Inflammatory macrophage treated with lipopolysaccharide for 1 hour (primary cell): ENCODE results near the gene SEC16A.

Experiments
- DNase-seq, 2 donors: peaks; one replicate each; pipeline ENCODE4 v3.0.0-alpha.2; 2020 to 2022

The SEC16A gene

DNA sequence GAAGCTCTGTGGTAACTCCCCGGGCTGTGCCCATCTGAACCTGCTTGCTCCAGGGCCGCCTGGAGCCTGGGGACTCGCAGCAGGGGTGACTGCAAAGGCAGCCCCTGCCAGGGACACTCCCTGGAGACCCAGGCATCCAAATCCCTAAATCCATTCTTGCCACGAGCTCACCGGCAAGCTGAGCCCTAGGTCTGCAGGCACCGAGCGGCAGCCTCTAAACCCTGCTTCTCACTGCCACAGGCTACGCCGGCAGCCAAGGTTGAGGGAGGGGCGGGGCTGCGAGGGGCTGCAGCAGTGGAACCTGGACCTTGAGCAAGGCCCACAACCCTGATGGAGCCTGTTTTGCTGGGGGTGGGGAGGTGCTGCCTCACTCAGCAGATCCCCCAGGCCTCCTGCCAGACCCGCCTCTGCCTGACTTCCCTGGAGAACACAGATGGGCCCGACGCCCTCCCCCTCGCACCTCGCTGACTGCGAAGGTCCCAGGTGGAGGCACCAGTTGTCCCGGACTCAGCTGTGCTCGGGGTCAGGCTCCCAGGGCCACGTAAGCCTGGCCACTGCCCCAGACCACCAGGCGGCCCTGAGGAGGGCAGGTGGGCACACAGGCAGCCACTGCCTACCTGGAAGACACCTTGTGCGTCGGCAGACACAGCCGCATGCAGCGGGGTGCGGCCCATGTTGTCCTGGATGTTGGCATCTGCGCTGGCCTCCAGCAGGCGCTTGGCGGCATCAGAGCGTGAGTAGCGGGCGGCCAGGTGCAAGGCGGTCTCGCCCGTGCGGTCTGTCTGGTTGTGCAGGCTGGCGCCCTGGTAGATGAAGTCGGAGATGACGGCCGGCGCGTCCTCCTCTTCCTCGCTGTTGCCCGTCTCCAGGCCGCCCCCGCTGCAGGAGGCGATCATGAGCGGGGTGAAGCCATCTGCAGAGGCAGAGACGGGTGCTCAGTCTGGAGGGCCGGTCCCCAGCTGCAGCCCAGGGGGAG, 17.4 kb upstream of the SEC16A start:
- no peak for DNase-seq

DNA sequence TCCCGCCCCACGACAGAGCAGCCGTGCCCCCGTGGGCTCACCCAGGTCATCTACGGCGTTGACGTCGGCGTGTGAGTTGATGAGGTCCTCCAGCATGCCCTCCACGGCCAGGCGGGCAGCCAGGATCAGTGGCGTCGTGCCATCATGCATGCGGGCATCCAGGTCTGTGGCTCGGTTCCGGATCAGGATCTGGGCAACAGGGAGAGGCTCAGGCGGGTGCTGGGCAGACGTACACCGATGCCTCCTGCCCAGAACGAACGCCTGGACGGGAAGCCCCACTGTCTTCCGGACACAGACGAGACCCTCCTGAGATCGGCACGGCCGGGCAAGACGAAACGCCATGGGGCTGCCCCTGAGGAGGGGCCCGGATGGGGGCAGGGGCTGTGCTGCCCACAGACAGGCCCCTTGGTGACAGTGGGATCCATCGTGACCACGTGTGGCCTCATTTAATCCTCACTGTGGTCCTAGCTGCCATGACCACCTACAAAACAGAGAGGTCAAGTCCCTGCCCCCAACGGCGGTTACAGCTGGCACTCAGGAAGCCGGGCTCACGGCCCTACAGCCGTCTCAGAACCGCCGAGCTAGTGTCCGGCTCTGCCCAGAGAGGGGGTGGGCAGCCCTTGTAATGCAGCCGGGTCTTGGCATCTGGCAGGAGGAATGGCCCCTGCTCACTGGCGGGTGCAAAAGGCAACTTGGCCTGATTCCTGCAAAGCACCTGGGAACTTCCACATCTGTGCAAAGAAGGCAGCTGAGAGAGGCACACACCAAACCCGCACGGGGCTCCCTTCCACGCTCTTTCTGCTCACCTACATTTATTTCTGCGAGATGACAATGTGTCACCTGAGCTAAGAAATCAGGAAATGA, 16.5 kb upstream of the SEC16A start:
- DNase-seq = no peak

- no peak for DNase-seq
Measured at GRCh38 chr9:136497916-136498695, 15.3 kb upstream of the SEC16A start.

DNA sequence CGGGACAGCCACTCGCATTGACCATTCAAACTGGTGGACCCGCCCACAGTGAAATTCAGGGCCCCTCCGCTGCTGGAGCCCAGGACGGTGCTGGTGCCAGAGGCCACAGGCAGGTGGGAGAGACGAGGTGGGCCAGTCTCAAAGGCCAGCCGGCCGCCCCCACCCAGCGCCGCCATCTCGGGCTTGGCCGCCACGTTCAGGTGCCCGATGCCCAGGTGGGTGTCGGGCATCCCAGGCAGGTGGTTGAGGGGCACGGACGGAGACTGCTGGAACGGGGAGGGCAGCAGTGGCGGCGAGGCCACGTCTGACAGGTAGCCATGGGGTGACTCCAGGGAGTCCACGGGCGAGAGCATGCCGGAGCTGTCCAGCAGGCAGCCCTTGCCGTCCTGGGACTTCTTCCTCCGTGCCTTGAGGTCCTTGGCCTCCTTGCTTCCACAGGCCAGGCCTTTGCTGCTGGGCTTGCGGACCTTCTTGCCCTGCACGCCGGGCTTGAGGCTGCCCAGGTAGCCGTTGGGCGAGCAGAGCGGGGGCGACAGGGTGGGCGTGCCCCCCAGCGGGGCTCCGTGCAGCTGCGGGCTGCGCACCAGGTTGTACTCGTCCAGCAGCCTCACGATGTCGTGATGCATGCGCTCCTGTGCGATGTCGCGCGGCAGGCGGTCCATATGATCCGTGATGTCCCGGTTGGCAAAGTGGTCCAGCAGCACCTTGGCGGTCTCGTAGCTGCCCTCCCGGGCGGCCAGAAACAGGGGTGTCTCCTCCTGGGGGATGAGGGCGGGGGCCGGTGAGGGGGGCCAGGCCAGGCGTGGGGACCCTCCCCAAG, 14.2 kb upstream of the SEC16A start:
- DNase-seq = no peak

DNA sequence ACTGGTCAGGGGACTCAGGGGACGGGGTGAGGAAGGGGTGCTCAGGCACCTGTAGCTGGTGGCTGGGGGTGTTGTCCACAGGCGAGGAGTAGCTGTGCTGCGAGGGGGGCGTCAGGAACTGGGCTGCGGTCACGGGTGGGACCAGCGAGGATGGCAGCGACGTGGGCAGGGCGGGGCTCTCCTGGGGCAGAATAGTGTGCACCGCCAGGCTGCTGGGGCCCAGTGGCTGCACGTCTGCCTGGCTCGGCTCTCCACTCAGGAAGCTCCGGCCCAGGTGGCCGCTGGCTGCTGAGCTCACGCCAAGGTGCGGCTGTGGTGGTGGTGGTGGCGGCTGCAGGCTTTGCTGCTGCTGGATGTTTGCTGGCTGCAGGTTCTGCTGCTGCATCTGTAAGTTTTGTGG, 13.3 kb upstream of the SEC16A start:
- DNase-seq = no peak

DNA sequence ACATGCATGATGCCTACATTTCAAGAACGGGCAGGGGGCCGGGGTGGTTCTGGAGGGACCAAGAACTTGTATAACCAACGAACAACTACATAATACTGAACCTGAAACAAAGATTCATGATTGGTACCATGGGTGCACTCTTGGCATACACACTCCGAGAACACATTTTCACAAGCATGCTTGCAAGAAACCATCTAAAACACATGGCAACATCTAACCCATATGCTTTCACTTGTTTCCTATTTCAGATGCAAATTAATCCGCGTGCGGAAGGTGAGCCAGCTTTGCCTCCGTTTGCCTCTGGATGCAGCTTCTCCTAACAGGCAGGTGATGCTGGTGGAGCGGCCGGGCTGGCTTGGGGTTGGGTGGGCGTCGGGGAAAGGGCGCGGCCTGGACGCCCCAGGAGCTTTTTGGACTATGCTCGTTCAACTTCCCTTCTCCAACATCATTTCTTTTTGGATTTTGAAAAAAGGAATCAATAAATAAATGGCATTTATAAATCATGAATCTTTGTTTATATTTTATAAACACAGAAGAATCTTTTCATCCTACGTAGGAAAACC, 12.5 kb upstream of the SEC16A start:
- DNase-seq = no peak

DNA sequence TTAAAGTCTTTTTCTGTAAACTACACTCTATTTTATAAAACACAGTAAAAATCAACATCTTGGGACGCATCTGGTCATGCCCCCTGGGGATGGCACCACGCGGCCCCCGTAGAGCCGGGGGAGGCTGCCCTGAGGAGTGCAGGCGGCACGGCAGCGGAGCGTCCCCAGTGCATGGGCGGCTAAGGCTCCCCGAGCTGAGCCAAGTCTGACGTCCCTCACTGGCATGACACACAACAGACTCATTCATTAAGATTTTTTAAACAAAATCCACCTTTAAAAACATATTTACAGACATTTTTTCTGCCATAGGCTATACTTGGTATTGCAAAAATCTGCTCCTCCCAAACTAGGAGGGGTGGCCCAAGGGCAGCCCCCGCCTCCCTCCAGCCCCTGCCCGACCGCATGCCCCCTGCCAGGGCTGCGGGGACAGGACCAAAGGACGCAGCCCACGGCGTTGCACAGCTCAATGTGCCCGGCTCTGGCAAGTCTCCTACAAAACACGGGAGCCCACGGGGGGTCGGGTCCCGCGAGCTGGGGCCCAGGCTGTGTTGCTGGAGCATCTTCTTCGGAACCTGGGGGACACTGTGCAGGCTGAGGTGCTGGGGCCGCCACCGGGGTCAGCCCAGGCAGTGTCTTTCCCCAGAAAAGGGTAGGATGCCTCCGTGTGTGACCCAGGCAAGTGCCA, 11.8 kb upstream of the SEC16A start:
- no peak for DNase-seq

- no peak for DNase-seq
Measured at GRCh38 chr9:136494012-136494411, 11.2 kb upstream of the SEC16A start.

DNA sequence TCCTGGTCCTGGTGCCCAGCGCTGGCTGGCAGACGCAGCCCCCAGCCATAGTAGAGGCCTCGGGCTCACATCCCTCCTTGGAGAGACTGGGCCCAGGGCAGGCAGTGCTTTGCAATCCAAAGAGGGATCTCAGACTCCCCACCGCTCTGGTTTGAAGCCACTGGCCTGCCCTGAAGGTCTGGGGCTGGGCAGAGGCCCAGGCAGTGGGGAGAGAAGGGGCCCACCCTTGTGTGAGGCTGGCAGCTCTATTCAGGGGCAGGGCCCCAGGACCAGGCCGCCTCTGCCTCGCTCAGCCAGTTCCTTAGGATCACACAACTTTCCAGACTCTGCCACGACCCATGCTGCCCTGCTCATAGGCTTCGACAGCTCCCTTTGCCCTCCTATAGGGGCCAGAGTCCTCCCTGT, 10.7 kb upstream of the SEC16A start:
- no peak for DNase-seq

DNA sequence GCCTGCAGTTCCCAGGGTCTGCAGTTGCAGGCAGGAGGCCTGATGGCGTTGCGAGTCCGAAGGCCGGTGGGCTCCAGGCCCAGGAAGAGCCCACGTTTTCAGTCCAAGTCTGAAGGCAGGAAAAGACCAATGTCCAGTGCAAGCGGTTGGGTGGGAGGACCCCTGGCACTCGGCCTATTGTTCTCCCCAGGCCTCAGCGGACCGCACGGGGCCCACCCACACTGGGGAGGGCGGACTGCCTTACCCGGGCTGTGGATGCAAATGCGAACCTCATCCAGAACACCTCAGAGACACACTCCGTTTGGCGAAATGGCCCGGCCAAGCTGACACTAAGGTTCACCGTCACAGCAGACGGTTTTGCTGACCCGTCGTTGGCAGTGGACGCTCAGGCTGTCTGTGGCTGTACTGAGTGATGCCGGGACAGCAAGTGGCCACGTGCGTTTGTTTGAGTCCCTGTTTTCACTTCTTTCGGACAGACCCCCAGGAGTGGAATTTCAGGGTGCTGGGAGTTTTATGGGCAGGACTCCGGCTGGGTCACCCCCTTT, 10.2 kb upstream of the SEC16A start:
- no peak for DNase-seq

GRCh38 chr9:136489731-136490130, 6.9 kb upstream of the SEC16A start:
- no peak for DNase-seq

- peak; percentile 44 to 71 for DNase-seq
Measured at GRCh38 chr9:136488247-136489214, 5.7 kb upstream of the SEC16A start.

- DNase-seq = no peak
Measured at GRCh38 chr9:136487672-136488071, 4.8 kb upstream of the SEC16A start.

DNA sequence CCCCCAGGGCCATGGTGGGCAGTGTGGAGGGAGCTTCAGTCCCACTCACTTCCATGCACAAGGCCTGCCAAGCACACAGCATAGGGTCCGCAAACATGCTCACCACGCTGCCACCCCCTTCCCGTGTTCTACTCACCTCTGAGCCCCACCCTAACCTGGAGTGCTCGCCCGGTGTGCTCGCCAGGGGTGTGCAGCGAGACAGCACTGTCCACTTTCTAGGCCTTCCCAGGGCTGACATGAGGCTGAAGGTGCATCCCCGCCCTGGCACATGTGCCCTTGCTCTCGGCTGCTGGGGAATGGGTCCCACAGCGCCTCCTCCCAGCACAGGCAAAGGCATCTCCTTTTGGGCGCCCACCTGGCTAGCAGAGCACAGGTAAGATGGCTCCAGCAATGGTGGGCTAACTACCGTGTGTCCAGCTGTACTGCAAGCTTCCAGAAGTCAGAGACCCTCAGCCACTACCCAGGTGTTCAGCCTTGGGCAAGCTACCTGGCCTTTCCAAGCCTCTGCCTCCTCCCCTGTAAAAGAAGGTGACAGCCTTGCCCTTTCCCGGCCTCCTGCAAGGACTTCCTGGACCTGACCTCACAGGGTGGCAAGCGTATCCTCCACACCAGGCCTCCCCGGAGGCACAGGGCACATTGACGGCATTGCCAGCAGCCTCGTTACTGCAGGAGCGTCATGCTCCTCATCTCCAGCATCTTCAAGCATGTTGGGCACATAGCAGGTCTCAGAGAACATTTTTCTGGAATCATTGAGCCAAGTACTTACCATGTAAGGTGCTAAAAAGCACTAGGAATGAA, 4.2 kb upstream of the SEC16A start:
- DNase-seq = no peak

DNA sequence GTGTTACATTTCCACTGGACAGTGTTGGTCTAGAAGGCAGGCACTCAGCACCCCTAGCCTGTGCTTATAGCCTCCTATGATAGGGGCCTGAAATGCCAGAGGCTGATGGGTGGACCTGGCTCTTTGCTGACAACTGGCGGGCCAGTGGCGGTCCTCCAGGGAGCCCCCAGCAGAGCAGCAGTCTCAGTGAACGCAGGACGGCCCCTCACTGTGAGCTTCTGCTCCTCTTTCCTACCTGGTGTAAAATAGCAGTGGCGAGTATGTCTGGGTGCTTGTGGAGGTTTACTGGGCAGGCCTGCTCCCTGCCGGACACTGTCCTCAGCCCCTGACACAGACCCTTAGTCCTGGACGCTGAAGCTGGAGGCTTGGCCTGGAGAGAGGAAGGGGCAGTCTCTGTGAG, 3.3 kb upstream of the SEC16A start:
- no peak for DNase-seq

GRCh38 chr9:136485049-136486045, 2.5 kb upstream of the SEC16A start:
- DNase-seq = peak; percentile 49 to 92
